Testis (tissue), 3 donors: Measurements from ENCODE around the gene BICD1. TPM values are rescaled to one million over a fixed set of nuclear protein-coding genes. Genes with fewer than 3 reads are reported as not detected.

Experiments used
- DNase-seq: peaks from one replicate; pipeline ENCODE4 v3.0.0-alpha.2; 2019
- H3K27ac ChIP-seq, 2 donors: fragments of 200-600 bp; sonication (generic); one replicate each; pipeline ENCODE4 v1.5.1; 2019
- H3K27me3 ChIP-seq: fragments of 200-600 bp; sonication (generic); one replicate; pipeline ENCODE4 v1.5.1; 2019
- H3K36me3 ChIP-seq: fragments of 200-600 bp; sonication (generic); one replicate; pipeline ENCODE4 v1.5.1; 2017; ENCODE audit warnings: low read depth; ENCODE audit errors: missing control alignments
- H3K4me1 ChIP-seq: fragments of 200-600 bp; sonication (generic); one replicate; pipeline ENCODE4 v1.5.1; 2019
- H3K4me3 ChIP-seq, 2 donors: fragments of 200-600 bp; sonication (generic); one replicate each; pipeline ENCODE4 v1.5.1; 2017 to 2019
- H3K9me3 ChIP-seq: fragments of 200-600 bp; sonication (generic); one replicate; pipeline ENCODE4 v1.5.1; 2017
- CTCF ChIP-seq, 3 experiments: fragments of 450-650 bp in 2 of 3; fragments of 200-600 bp in 1 of 3; sonication (generic) in 1 of 3; IDR thresholded peaks; one replicate each; pipeline ENCODE4 v1.5.1; 2016 to 2019; ENCODE audit warnings: antibody characterized with exemption in 3 of 3, mild to moderate bottlenecking in 2 of 3, moderate library complexity in 1 of 3
- POLR2A ChIP-seq: fragments of 450-650 bp; IDR thresholded peaks from one replicate; pipeline ENCODE4 v1.6.1; 2017; ENCODE audit warnings: antibody characterized with exemption, mild to moderate bottlenecking, moderate library complexity
- WGBS, 2 donors: methylation state at CpG; one replicate each; pipeline ENCODE4 v1.1.5; 2018; 5-methylcytosine and 5-hydroxymethylcytosine counted together
- intact Hi-C: fragments of 100-400 bp; cut with DNase I; formaldehyde crosslinking; loops from one replicate; pipeline ENCODE4 v1.15.1; 2023; ENCODE audit warnings: low total_unique reads
- polyA plus RNA-seq: library from polyadenylated mRNA; stranded (reverse); fragments of 350-450 nt; fragmentation: Illumina TruSeq; extraction: RNeasy Lipid Tissue Mini Kit (QIAGEN cat#74804); gene quantifications from one replicate; pipeline ENCODE4 v1.2.3, GENCODE V29; 2014; ENCODE audit warnings: low read depth, low replicate concordance; ENCODE audit not compliant: insufficient read depth
- total RNA-seq, 2 donors: library from RNA; depleted of rRNA; stranded (reverse); fragments of >200 nt; gene quantifications; one replicate each; pipeline ENCODE4 v1.2.3, GENCODE V29; 2016

The BICD1 gene
- total and polyA plus RNA-seq, 3 donors from 2014 or later, result 8.4 to 28.7 (median 26.0) TPM

- Histone ChIP-seq H3K9me3 (no peaks in the 10 kb centered on the region), H3K36me3 (no peaks in the 10 kb centered on the region), H3K27me3 (no peaks in the 10 kb centered on the region), H3K4me3 (no peak overlapping the region), H3K27ac (no peak overlapping the region), H3K4me1 (no peaks in the 10 kb centered on the region)
- intact Hi-C loops, result no loop called here
- no peak for DNase-seq
- TF ChIP-seq CTCF (IDR thresholded peaks at IDR 0.05) (no peak), POLR2A (no peak)
These were observed 42.8 kb downstream of the BICD1 start for GRCh38 chr12:32149489-32149888.

GRCh38 chr12:32151086-32151485, 44.4 kb downstream of the BICD1 start:
- no peaks in the 10 kb centered on the region for H3K9me3 ChIP-seq
- no peaks in the 10 kb centered on the region for H3K36me3 ChIP-seq
- WGBS, 2 donors, result 62 to 88% methylated on average over 1 of the region's 1 CpG
- TF ChIP-seq POLR2A, result no peak
- no peak for TF ChIP-seq CTCF (IDR thresholded peaks at IDR 0.05)
- intact Hi-C loops, result no loop called here
- no peak for DNase-seq
- no peaks in the 10 kb centered on the region for H3K27me3 ChIP-seq
- H3K4me1 ChIP-seq, result no peaks in the 10 kb centered on the region
- H3K4me3 ChIP-seq, result no peak overlapping the region
- H3K27ac ChIP-seq, result no peak overlapping the region

- H3K36me3 ChIP-seq, result no peaks in the 10 kb centered on the region
- no peaks in the 10 kb centered on the region for H3K4me1 ChIP-seq
- H3K27me3 ChIP-seq, result no peaks in the 10 kb centered on the region
- intact Hi-C loops, result no loop called here
- no peak overlapping the region for H3K4me3 ChIP-seq
- no peaks in the 10 kb centered on the region for H3K9me3 ChIP-seq
- TF ChIP-seq CTCF (IDR thresholded peaks at IDR 0.05) (no peak), POLR2A (no peak)
- no peak for DNase-seq
- no peak overlapping the region for H3K27ac ChIP-seq
These were observed 44.9 kb downstream of the BICD1 start for GRCh38 chr12:32151552-32151951.

GRCh38 chr12:32155041-32155440, 48.4 kb downstream of the BICD1 start:
- Histone ChIP-seq H3K36me3 (no peaks in the 10 kb centered on the region), H3K4me1 (no peaks in the 10 kb centered on the region), H3K9me3 (no peaks in the 10 kb centered on the region), H3K4me3 (no peak overlapping the region), H3K27ac (no peak overlapping the region), H3K27me3 (no peaks in the 10 kb centered on the region)
- intact Hi-C loops, result no loop called here
- WGBS, 2 donors, result 79 to 86% methylated on average over 3 of the region's 3 CpGs
- no peak for DNase-seq
- TF ChIP-seq POLR2A, result no peak
- TF ChIP-seq CTCF (IDR thresholded peaks at IDR 0.05), result no peak

GRCh38 chr12:32155961-32156529, 49.4 kb downstream of the BICD1 start:
- Histone ChIP-seq H3K27me3 (no peaks in the 10 kb centered on the region), H3K9me3 (no peaks in the 10 kb centered on the region), H3K4me1 (no peaks in the 10 kb centered on the region), H3K36me3 (no peaks in the 10 kb centered on the region), H3K27ac (no peak overlapping the region), H3K4me3 (no peak overlapping the region)
- DNase-seq, result no peak
- intact Hi-C loops, result no loop called here
- TF ChIP-seq POLR2A, result no peak
- TF ChIP-seq CTCF (IDR thresholded peaks at IDR 0.05), result no peak
- 54 to 71% methylated on average over 4 of the region's 4 CpGs for WGBS, 2 donors
